Parathyroid adenoma (tissue), 2 donors: ENCODE measurements around the gene JAM3.

Experiments
- H2AFZ ChIP-seq: fragments of 300-600 bp; sonication (generic); one replicate; pipeline ENCODE4 v1.7.0; 2017; ENCODE audit warnings: antibody characterized with exemption, mild to moderate bottlenecking
- H3K27ac ChIP-seq: fragments of 300-600 bp; sonication (generic); one replicate; pipeline ENCODE4 v1.7.0; 2017
- H3K27me3 ChIP-seq: fragments of 300-600 bp; sonication (generic); one replicate; pipeline ENCODE4 v1.7.0; 2017; ENCODE audit warnings: low read length; ENCODE audit not compliant: control insufficient read depth, insufficient read depth
- H3K36me3 ChIP-seq: fragments of 300-600 bp; sonication (generic); one replicate; pipeline ENCODE4 v1.7.0; 2017; ENCODE audit warnings: low read length; ENCODE audit not compliant: control insufficient read depth, insufficient read depth
- H3K4me1 ChIP-seq: fragments of 300-600 bp; sonication (generic); one replicate; pipeline ENCODE4 v1.7.0; 2017; ENCODE audit warnings: control low read depth
- H3K4me2 ChIP-seq: fragments of 300-600 bp; sonication (generic); one replicate; pipeline ENCODE4 v1.7.0; 2017; ENCODE audit warnings: low read length
- H3K4me3 ChIP-seq: fragments of 300-600 bp; sonication (generic); one replicate; pipeline ENCODE4 v1.7.0; 2017; ENCODE audit warnings: low read depth, low read length
- H3K79me2 ChIP-seq: fragments of 300-600 bp; sonication (generic); one replicate; pipeline ENCODE4 v1.7.0; 2017; ENCODE audit warnings: control low read depth
- H3K9ac ChIP-seq: fragments of 300-600 bp; sonication (generic); one replicate; pipeline ENCODE4 v1.7.0; 2017; ENCODE audit warnings: mild to moderate bottlenecking
- H3K9me3 ChIP-seq: fragments of 300-600 bp; sonication (generic); one replicate; pipeline ENCODE4 v1.7.0; 2017; ENCODE audit warnings: low read length; ENCODE audit not compliant: control insufficient read depth
- TF ChIP-seq, protein P1 (sequence below): fragments of 300-600 bp; sonication (generic); IDR thresholded peaks from one replicate; pipeline ENCODE4 v1.7.0; 2017; ENCODE audit warnings: antibody characterized with exemption, mild to moderate bottlenecking
- donor health status: primary hyperparathyroidism.

JAM3 gene

DNA sequence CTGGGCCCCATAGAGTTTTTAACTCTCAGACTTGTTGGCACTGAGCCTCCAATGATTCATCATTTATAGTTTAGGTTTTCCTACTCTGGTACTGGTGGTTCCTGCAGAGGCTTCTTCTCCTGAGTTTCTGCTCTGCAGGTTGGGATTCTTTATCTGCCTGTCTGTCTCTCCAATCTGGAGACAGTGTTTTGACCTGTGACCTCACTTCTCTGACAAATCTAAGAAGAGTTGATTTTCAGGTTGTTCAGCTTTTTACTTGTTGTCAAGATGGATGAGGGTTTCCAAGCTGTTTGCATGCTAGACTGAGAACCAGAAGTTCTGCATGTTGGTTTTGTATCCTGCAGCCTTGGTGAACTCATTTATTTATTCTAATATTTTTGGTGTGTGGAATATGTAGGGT is 63.9 kb downstream of the JAM3 start:
- no peaks in the 10 kb centered on the region for H3K9me3 ChIP-seq
- H3K36me3 ChIP-seq, result no peaks in the 10 kb centered on the region
- H2AFZ ChIP-seq, result no peak overlapping the region
- no peaks in the 10 kb centered on the region for H3K4me1 ChIP-seq
- TF ChIP-seq, protein P1, sequence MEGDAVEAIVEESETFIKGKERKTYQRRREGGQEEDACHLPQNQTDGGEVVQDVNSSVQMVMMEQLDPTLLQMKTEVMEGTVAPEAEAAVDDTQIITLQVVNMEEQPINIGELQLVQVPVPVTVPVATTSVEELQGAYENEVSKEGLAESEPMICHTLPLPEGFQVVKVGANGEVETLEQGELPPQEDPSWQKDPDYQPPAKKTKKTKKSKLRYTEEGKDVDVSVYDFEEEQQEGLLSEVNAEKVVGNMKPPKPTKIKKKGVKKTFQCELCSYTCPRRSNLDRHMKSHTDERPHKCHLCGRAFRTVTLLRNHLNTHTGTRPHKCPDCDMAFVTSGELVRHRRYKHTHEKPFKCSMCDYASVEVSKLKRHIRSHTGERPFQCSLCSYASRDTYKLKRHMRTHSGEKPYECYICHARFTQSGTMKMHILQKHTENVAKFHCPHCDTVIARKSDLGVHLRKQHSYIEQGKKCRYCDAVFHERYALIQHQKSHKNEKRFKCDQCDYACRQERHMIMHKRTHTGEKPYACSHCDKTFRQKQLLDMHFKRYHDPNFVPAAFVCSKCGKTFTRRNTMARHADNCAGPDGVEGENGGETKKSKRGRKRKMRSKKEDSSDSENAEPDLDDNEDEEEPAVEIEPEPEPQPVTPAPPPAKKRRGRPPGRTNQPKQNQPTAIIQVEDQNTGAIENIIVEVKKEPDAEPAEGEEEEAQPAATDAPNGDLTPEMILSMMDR, result no peak
- H3K79me2 ChIP-seq, result peaks cover 11% of the 10 kb centered on the region
- no peak overlapping the region for H3K9ac ChIP-seq
- H3K27me3 ChIP-seq, result no peaks in the 10 kb centered on the region
- no peak overlapping the region for H3K4me3 ChIP-seq
- H3K4me2 ChIP-seq, result no peak overlapping the region
- peak overlapping the region; percentile 65 for H3K27ac ChIP-seq

- Histone ChIP-seq H3K79me2 (peaks cover 7% of the 10 kb centered on the region), H3K4me1 (no peaks in the 10 kb centered on the region), H2AFZ (no peak overlapping the region), H3K9me3 (no peaks in the 10 kb centered on the region), H3K4me3 (no peak overlapping the region), H3K27me3 (no peaks in the 10 kb centered on the region), H3K9ac (no peak overlapping the region), H3K27ac (no peak overlapping the region), H3K36me3 (no peaks in the 10 kb centered on the region), H3K4me2 (no peak overlapping the region)
- TF ChIP-seq, protein P1, result no peak
Observed at GRCh38 chr11:134134167-134134566, 65.3 kb downstream of the JAM3 start.

DNA sequence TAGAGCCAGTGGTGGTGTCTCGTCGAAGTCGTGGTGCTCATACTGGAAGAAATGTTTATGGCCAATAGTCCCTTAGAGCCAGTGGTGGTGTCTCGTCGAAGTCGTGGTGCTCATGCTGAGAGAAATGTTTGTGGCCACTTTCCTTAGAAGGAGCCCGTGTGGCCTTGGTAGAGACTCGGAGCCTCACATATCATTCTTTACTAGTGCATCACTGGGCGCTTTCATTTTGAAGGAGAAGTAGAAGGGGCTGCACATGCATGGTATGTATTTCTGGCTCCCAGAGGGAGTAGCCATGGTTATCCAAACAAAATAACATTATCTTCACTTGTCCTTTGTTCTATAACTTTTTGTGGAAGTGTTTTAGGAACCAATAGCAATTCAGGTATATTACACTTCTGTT is 69.5 kb downstream of the JAM3 start:
- no peaks in the 10 kb centered on the region for H3K9me3 ChIP-seq
- no peak overlapping the region for H2AFZ ChIP-seq
- H3K9ac ChIP-seq, result no peak overlapping the region

DNA sequence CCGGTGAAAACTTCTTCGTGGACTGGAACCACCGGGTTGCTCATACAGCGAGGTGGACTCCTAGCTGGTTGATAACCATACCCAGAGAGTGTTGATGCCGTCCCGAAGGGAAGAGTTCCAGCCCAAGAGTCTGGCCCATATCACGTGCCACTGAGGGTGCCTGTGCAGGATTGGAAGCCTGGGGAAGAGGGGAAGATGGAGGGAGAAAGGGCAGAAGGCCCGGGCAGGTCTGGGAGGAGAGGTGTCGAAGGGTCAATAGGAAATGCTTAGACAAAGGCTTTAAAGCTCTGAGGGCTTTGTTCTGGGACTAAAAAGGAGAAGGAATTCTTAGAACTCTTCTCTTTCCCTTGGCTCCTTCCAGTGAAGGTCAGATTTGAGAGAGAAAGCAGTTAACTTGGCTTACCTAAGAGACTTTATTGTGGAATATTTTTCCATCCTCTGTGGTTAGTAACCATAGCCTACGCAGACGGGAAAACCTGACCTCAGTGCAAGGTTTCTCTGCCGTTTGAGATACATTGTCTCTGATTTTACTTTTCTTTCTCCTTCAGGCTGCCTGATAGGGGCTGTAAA is 70.5 kb downstream of the JAM3 start:
- Histone ChIP-seq H3K79me2 (no peaks in the 10 kb centered on the region), H3K4me2 (no peak overlapping the region), H3K27ac (no peak overlapping the region), H3K36me3 (no peaks in the 10 kb centered on the region), H3K27me3 (no peaks in the 10 kb centered on the region), H3K9me3 (no peaks in the 10 kb centered on the region), H3K9ac (no peak overlapping the region), H3K4me1 (peaks cover 5% of the 10 kb centered on the region), H3K4me3 (no peak overlapping the region), H2AFZ (no peak overlapping the region)
- TF ChIP-seq, protein P1, result no peak

More for the DNA sequence above, 69.5 kb downstream of the JAM3 start:
- no peak overlapping the region for H3K4me3 ChIP-seq
- no peaks in the 10 kb centered on the region for H3K36me3 ChIP-seq
- no peak overlapping the region for H3K27ac ChIP-seq
- H3K4me1 ChIP-seq, result peaks cover 5% of the 10 kb centered on the region
- H3K4me2 ChIP-seq, result no peak overlapping the region
- no peaks in the 10 kb centered on the region for H3K27me3 ChIP-seq
- TF ChIP-seq, protein P1, result no peak
- H3K79me2 ChIP-seq, result peaks cover 5% of the 10 kb centered on the region

DNA sequence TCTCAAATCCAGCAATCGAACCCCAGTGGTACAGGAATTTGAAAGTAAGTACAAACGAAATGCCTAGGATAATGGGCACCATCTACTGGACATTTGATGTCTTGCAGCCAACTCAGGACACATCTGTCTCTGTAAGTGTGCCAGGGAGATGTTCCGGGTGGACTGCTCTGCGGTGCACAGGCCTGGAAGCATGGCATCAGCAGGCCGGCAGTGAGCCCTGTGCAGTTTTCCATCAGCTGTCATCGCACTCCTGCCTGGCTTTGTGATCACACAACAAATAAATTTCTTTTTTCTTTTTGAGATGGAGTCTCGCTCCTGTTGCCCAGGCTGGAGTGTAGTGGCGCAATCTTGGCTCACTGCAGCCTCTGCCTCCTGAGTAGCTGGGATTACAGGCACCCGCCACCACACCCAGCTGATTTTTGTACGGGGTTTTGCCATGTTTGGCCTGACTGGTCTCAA is 71.0 kb downstream of the JAM3 start:
- Histone ChIP-seq H3K4me2 (no peak overlapping the region), H3K4me3 (no peak overlapping the region), H3K27ac (no peak overlapping the region), H3K9ac (no peak overlapping the region), H3K27me3 (no peaks in the 10 kb centered on the region), H3K36me3 (no peaks in the 10 kb centered on the region), H3K79me2 (no peaks in the 10 kb centered on the region), H2AFZ (no peak overlapping the region), H3K9me3 (no peaks in the 10 kb centered on the region), H3K4me1 (peaks cover 5% of the 10 kb centered on the region)
- TF ChIP-seq, protein P1, result peak; percentile 71
